HG02642 (cell line): ENCODE measurements around the gene NOMO2.
"Not testable (repeated sequence)": the region's sequence is repeated elsewhere in the genome, so short reads cannot be mapped to it uniquely, and the experiment has no call there.

ENCODE experiments used
- ATAC-seq: cut with Tn5 transposase; IDR thresholded peaks from one replicate; pipeline ENCODE4 v1.9.1; 2021; ENCODE audit warnings: mild to moderate bottlenecking; ENCODE audit not compliant: unreplicated experiment, poor library complexity

Gene NOMO2, protein sequence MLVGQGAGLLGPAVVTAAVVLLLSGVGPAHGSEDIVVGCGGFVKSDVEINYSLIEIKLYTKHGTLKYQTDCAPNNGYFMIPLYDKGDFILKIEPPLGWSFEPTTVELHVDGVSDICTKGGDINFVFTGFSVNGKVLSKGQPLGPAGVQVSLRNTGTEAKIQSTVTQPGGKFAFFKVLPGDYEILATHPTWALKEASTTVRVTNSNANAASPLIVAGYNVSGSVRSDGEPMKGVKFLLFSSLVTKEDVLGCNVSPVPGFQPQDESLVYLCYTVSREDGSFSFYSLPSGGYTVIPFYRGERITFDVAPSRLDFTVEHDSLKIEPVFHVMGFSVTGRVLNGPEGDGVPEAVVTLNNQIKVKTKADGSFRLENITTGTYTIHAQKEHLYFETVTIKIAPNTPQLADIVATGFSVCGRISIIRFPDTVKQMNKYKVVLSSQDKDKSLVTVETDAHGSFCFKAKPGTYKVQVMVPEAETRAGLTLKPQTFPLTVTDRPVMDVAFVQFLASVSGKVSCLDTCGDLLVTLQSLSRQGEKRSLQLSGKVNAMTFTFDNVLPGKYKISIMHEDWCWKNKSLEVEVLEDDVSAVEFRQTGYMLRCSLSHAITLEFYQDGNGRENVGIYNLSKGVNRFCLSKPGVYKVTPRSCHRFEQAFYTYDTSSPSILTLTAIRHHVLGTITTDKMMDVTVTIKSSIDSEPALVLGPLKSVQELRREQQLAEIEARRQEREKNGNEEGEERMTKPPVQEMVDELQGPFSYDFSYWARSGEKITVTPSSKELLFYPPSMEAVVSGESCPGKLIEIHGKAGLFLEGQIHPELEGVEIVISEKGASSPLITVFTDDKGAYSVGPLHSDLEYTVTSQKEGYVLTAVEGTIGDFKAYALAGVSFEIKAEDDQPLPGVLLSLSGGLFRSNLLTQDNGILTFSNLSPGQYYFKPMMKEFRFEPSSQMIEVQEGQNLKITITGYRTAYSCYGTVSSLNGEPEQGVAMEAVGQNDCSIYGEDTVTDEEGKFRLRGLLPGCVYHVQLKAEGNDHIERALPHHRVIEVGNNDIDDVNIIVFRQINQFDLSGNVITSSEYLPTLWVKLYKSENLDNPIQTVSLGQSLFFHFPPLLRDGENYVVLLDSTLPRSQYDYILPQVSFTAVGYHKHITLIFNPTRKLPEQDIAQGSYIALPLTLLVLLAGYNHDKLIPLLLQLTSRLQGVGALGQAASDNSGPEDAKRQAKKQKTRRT

DNA sequence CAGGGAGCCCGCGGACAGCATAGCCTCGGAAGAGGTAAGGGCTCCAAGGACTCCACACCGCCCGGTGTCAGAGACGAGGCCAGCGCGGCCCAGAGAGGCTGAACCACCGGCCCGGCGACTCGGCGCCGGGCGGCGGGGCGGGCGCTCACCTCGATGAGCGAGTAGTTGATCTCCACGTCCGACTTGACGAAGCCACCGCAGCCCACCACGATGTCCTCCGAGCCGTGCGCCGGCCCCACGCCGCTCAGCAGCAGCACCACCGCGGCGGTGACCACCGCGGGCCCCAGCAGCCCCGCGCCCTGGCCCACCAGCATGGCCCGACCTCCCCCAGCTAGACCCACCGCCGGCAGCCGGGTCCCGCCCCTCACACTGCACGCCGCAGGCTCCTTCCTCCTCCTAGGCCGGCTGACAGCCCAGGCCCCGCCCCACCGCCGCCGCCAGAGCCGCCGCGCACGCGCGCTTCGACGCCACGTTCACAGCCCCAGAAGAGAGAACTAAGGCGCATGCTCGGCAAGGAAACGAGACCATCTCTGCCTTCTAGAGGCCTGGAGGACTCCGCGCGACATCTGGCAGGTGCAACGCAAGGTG, at the start of gene NOMO2:
TSS of gene NOMO2 (minus strand) at position 371 of the 588 bp plus-strand sequence. CDS start at position 314, 57 bp downstream.
- peak; percentile 95 for ATAC-seq

DNA sequence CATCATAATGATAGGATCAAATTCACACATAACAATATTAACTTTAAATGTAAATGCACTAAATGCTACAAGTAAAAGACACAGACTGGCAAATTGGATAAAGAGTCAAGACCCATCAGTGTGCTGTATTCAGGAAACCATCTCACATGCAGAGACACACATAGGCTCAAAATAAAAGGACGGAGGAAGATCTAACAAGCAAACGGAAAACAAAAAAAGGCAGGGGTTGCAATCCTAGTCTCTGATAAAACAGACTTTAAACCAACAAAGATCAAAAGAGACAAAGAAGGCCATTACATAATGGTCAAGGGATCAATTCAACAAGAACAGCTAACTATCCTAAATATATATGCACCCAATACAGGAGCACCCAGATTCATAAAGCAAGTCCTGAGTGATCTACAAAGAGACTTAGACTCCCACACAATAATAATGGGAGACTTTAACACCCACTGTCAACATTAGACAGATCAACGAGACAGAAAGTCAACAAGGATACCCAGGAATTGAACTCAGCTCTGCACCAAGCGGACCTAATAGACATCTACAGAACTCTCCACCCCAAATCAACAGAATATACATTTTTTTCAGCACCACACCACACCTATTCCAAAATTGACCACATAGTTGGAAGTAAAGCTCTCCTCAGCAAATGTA, 48.4 kb upstream of the NOMO2 start:
- not testable (repeated sequence) for ATAC-seq

DNA sequence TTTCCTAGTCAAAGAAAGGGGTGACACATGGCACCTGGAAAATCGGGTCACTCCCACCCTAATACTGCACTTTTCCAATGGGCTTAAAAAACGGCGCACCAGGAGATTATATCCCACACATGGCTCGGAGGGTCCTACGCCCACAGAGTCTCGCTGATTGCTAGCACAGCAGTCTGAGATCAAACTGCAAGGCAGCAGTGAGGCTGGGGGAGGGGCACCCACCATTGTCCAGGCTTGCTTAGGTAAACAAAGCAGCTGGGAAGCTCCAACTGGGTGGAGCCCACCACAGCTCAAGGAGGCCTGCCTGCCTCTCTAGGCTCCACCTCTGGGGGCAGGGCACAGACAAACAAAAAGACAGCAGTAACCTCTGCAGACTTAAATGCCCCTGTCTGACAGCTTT, 46.4 kb upstream of the NOMO2 start:
- not testable (repeated sequence) for ATAC-seq

DNA sequence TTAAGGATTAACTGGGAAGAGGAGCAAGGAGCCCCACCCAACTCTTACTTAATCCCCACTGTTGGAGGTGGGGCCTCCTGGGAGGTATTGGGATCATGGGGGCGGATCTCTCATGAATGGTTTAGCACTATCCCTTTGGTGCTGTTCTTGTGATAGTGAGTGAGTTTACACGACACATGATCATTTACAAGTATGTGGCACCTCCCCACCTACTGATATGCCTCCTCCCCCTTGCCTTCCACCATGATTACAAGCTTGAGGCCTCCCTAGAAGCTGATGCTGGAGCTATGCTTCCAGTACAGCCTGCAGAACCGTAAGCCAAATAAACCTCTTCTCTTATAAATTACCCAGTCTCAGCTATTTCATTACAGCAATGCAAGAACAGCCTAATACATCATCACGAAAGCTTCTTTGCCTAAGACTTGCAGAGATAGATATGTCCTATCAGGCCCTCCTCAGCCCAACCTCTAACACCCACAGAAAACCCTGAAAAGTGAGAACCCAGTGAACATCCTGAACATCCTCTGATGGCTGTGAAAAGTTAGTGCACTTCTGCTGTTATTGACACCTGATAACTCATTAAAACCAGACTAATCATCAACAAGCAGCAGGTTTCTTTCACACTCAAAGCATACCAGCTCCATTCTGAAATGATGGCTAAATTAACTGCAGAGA, 41.8 kb upstream of the NOMO2 start:
- not testable (repeated sequence) for ATAC-seq

DNA sequence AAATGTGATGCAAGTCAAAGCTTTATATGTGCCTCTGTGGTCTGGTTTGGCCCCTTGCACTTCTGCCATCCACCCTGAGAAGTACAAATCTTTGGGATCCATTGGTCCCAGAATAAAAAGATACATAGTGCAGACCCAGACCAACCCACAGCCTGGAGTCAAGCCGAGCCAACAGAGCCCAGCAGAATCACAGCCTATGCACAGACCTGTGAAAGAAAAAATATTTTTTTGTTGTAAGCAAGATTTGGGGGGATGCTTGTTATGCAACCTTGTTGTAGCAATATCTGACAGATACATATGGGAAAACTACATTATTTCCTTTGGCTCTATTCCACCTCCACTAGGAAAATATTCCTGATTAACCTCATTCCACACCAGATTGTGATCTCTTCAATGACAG, 36.7 kb upstream of the NOMO2 start:
- ATAC-seq = not testable (repeated sequence)

DNA sequence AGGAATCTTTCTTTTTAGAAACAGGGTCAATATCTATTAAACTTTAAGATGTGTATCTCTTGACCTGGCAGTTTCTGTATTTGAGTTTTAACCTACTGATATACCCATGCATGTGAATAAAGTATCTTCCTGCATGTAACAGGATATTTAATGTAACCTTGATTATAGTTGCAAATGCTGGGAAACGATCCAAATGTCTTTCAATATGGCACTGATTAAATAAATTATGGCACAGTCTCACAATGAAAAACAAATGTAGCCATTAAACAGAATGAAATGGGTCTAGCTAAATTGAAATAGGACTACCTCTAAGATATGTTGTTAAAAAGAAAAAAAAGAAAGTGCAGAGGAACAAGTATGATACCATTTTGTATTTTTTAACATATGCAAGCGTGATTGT, 35.8 kb upstream of the NOMO2 start:
- ATAC-seq = not testable (repeated sequence)

DNA sequence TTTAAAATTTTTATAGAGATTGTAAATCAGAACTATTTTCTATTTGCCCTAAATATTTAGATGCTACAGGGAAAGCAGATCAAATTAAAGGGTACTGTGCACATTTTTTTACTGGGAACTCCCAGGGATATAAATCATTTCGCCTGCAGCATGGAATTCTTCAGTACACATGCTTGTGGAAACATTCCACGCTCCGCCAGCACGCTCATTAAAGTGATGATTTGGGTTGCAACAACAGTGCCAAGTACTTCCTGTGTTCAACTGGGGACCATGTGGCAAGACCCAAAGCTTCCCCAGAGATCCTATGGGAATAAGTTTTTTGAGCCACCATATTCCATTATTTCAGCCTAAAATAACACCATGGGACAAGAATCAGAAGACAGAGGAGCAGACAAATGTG, 35.4 kb upstream of the NOMO2 start:
- ATAC-seq = not testable (repeated sequence)

DNA sequence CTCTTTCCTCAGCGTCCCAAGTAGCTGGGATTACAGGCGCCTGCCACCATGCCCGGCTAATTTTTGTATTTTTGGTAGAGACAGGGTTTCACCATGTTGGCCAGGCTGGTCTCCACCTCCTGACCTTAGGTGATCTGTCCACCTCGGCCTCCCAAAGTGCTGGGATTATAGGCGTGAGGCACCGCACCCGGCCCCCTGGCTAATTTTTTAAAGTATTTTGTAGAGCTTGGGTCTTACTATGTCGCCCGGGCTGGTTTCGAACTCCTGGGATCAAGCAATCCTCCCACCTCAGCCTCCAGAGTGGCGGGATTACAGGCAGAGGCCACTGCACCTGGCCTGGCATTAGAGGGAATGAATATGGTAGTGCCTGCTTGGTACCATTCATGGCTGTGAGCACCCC, 33.9 kb upstream of the NOMO2 start:
- not testable (repeated sequence) for ATAC-seq

DNA sequence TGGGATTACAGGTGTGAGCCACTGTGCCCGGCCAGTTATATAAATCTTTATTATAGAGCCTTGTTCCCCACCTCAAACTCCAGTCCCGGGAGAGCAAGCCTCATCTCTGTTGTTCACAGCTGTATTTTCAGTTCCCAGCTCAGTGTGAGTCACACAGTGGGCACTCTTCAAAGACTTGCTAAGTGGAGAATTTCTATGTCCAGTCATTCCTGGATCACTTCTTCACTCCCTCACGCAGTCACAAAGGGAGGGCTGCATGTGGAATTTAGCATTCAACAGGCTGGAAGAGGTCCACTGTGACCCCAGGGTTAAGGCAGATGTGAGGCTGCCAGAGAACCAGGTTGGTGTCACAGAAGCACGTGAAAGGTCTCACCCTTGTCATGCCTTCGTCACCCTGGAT, 33.0 kb upstream of the NOMO2 start:
- ATAC-seq = not testable (repeated sequence)

DNA sequence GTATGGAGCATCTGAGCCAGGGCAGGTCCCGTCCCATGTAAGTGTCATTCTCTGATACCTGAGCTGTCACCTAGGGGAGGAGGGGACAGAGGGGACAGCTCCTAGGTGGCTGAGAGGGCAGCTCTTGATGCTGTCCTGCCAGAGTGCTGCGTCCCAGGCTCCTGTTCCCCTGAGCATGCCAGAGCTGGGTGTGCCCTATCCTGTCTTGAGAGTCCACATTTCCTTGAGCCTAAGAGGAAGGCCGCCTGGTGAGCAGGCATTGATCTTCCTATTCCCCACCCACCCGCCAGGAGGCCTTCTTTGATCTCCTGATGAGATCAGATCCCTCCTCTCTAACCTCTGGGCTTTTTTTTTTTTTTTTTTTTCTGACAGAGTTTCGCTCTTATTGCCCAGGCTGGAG, 32.0 kb upstream of the NOMO2 start:
- not testable (repeated sequence) for ATAC-seq

DNA sequence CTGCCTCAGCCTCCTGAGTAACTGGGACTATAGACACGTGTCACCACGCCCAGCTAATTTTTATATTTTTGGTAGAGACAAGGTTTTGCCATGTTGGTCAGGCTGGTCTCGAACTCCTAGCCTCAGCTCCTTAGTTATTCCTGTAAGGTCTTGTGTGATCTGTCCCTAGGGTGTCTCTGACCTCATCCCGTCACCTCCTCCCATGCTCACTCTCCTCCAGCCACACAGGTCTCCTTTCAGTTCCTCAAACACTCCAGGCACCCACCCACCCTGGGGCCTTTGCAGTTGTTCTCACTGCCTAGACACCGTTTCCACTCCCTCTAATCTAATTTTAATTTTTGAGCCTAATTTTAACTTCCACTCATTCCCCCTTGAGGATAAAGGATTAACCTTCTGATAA, 31.1 kb upstream of the NOMO2 start:
- not testable (repeated sequence) for ATAC-seq

DNA sequence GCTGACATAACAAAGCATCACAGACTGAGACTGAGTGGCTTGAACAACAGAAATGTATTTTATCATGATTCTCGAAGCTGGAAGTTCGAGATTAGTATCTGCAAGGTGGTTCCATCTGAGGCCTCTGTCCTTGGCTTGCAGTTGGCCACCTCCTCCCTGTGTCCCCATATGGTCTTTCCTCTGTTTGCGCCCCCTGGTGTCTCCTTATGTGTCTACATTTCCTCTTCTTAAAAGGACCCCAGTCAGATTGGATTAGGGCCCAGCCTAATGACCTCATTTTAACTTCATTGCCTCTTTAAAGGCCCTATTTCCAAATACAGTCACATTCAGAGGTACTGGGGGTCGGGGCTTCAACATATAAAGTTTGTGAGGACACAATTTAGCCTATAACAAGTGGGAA, 30.0 kb upstream of the NOMO2 start:
- ATAC-seq = not testable (repeated sequence)

DNA sequence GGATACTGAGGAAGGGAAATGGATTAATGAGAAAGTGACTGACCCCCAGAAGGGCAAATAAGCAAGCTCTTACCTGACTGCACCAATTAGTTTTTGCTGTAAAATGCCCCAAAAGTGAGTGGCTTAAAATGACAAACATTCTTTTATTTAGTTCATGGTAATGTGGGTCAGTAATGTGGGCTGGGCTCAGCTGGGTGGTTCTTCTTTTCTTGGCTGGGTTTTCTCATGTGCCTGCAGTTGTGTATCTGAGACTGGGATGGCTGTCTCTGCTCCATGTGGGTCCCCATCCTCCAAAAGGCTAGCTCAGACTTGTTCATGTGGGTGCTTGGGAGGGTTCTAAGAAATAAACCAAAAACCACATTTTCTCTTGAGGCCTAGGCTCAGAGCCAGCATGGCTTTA, 29.5 kb upstream of the NOMO2 start:
- ATAC-seq = not testable (repeated sequence)

DNA sequence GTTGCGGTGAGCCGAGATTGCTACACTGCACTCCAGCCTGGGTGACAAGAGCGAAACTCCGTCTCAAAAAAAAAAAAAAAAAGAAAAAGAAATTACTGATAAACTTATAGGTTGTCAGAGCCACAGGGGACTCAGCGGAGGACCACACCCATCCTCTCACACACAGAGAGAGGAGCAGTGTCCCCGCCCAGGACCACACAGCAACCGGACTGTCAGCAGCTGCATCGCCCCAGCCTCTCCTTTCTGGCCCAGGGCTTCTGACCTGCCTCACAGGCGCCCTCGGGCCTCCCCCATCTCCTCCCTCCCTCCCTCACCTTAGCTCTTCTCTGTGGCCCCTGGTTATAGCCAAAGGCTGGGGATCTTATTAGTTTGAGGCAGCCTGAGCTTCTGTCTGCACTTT, 27.9 kb upstream of the NOMO2 start:
- ATAC-seq = not testable (repeated sequence)

DNA sequence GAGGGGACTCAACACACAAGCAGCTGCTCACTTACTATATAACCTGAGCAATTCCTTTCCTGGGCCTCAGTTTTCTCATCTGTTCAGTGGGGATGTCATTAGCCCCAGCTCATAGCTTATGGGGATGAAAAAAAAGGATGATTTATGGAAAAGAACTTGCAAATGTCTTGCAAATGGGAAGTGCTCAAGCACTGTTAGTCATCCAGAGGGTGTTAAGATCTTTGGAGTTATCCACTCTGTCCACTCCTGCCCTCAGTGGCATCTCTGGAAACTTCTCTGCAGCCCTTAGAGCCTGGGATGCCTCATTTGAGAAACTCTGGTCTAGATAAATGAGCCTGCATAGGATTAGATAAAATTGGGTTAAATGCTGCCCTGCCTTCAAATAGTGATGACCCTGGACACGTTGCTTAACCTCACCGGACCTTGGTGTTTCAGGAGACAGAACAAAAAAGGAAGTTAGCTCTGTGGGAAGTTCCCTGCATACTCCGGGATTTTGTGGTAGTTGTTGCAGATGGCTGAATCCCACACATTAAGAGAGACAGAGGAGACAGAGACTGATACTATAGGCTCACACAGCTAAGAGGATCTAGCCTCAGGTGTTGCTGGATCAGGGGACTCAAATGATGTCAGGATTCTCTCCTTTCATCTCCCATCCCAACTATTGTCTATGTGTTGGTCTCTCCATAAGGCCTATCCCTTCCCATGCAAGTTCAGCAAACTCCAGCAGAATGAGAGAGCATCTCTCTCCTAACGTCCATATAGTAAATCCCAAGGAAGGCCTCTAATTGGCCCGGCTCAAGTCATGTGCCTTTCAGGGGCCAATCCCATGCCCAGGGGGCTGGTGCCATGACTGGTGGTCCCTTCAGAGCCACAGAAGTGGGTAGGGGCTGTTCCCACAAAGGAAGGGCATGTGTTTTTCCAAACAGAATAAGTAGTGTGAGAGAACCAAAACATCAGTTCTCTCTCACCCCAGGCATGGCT, 25.0 kb upstream of the NOMO2 start:
- not testable (repeated sequence) for ATAC-seq

DNA sequence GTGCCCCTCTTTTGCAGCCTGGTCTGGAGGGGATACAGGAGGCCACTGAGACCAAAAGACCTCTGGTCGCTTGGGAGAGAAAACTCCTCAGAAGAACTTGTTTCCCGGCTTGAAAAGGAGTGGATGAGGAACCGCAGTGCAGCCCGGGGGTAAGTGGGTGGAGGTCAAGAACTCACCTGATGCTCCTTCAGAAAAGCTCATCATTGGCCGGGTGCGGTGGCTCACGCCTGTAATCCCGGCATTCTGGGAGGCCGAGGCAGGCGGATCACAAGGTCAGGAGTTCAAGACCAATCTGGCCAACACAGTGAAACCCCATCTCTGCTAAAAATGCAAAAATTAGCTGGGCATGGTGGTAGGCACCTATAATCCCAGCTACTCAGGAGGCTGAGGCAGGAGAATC, 23.9 kb upstream of the NOMO2 start:
- ATAC-seq = not testable (repeated sequence)

DNA sequence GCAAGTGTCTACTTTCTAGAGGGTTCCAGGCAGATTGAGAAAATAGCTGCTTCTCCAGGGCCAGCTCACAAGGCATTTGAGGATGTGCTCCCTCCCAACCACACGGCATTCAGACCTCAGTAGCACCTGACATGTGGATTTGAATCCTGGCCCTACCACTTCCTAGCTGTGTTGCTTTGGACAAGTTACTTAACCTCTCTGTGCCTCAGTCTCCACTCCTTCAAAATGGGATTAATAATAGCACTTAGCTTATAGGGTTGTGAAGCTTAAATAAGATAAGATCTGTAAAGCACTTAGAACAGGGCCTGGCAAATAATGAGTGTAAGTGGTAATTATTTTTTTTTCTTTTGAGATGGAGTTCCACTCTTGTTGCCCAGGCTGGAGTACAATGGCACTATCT, 21.0 kb upstream of the NOMO2 start:
- no peak for ATAC-seq

DNA sequence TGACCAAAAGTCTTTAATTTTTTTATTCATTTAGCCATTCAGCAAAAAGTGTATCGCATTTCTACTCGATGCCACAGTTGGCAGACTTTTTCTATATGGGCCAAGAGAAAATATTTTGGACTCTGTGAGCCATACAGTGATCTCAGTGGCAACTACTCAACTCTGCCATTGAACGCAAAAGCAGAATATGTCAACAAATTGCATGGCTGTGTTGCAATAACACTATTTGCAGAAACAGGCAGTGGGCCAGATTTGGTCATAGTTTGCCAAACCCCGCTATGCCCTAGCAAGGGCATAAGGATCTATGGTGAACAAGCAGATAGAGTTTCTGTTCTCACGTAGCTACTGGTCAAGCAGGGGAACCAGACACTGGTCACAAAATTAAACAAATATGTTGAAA, 18.5 kb upstream of the NOMO2 start:
- not testable (repeated sequence) for ATAC-seq
